Liver (tissue), 9 donors: ENCODE data around the gene MEIS2. TPM values are rescaled to one million over a fixed set of nuclear protein-coding genes. Genes with fewer than 3 reads are reported as not detected.

Experiments
- DNase-seq: peaks from one replicate; pipeline ENCODE4 v3.0.0-alpha.2; 2017; ENCODE audit warnings: low spot score
- H3K27ac ChIP-seq, 2 donors: one replicate each; pipeline ENCODE4 v1.7.0; 2013; ENCODE audit warnings: inconsistent platforms in 2 of 2, low read length in 2 of 2, control low read depth in 1 of 2, low read depth in 1 of 2, mild to moderate bottlenecking in 1 of 2
- H3K27me3 ChIP-seq, 4 donors: one replicate each; pipeline versions ENCODE4 v1.6.1 to v1.7.0; 2013; ENCODE audit warnings: low read length in 3 of 4, inconsistent platforms in 1 of 4, mild to moderate bottlenecking in 1 of 4, moderate library complexity in 1 of 4; ENCODE audit not compliant: control insufficient read depth in 4 of 4, insufficient read depth in 4 of 4
- H3K36me3 ChIP-seq, 4 donors: one replicate each; pipeline versions ENCODE4 v1.6.1 to v1.7.0; 2013; ENCODE audit warnings: low read length in 3 of 4, mild to moderate bottlenecking in 3 of 4, low read depth in 1 of 4, moderate library complexity in 1 of 4; ENCODE audit not compliant: control insufficient read depth in 4 of 4, insufficient read depth in 3 of 4
- H3K4me1 ChIP-seq, 4 donors: one replicate each; pipeline versions ENCODE4 v1.6.1 to v1.7.0; 2013; ENCODE audit warnings: low read length in 3 of 4, mild to moderate bottlenecking in 3 of 4, moderate library complexity in 1 of 4; ENCODE audit not compliant: control insufficient read depth in 4 of 4, insufficient read depth in 4 of 4
- H3K4me3 ChIP-seq, 3 donors: one replicate each; pipeline versions ENCODE4 v1.6.1 to v1.7.0; 2013; ENCODE audit warnings: low read length in 3 of 3, control low read depth in 1 of 3, low read depth in 1 of 3, mild to moderate bottlenecking in 1 of 3
- H3K9ac ChIP-seq, 2 donors: one replicate each; pipeline ENCODE4 v1.7.0; 2013; ENCODE audit warnings: low read length in 2 of 2, mild to moderate bottlenecking in 2 of 2, moderate library complexity in 2 of 2, control low read depth in 1 of 2, low read depth in 1 of 2
- H3K9me3 ChIP-seq, 4 donors: one replicate each; pipeline versions ENCODE4 v1.6.1 to v1.7.0; 2013; ENCODE audit warnings: low read length in 3 of 4; ENCODE audit not compliant: control insufficient read depth in 4 of 4
- CTCF ChIP-seq: fragments of 150-350 bp; IDR thresholded peaks from 2 replicates; pipeline ENCODE4 v1.5.1; 2017; ENCODE audit warnings: improper control_type of control experiment, low read depth, low read length; ENCODE audit not compliant: missing input control
- EGR1 ChIP-seq, 2 donors: IDR thresholded peaks; 2 replicates each; pipeline ENCODE4 v1.6.1; 2016 to 2018; ENCODE audit warnings: antibody characterized with exemption in 2 of 2, low read depth in 2 of 2
- FOXA1 ChIP-seq: IDR thresholded peaks from 2 replicates; pipeline ENCODE4 v1.6.1; 2016; ENCODE audit warnings: antibody characterized with exemption
- FOXA2 ChIP-seq: IDR thresholded peaks from 2 replicates; pipeline ENCODE4 v1.6.1; 2016; ENCODE audit warnings: antibody characterized with exemption
- GABPA ChIP-seq, 2 donors: IDR thresholded peaks in 1 of 2; conservative IDR thresholded peaks in 1 of 2; 2 replicates each; pipeline ENCODE4 v1.6.1; 2016; ENCODE audit warnings: antibody characterized with exemption in 2 of 2, mild to moderate bottlenecking in 1 of 2, moderate library complexity in 1 of 2
- HNF4A ChIP-seq, 2 donors: conservative IDR thresholded peaks; 2 replicates each; pipeline ENCODE4 v1.6.1; 2016; ENCODE audit warnings: antibody characterized with exemption in 2 of 2, mild to moderate bottlenecking in 2 of 2
- NR2F2 ChIP-seq: IDR thresholded peaks from 2 replicates; pipeline ENCODE4 v1.6.1; 2016; ENCODE audit warnings: antibody characterized with exemption
- RAD21 ChIP-seq, 2 donors: IDR thresholded peaks; 2 replicates each; pipeline ENCODE4 v1.6.1; 2016; ENCODE audit warnings: antibody characterized with exemption in 2 of 2, mild to moderate bottlenecking in 2 of 2
- REST ChIP-seq: IDR thresholded peaks from 2 replicates; pipeline ENCODE4 v1.6.1; 2016; ENCODE audit warnings: antibody characterized with exemption, mild to moderate bottlenecking
- RXRA ChIP-seq, 2 donors: IDR thresholded peaks; 2 replicates each; pipeline ENCODE4 v1.6.1; 2017 to 2018; ENCODE audit warnings: antibody characterized with exemption in 2 of 2, mild to moderate bottlenecking in 1 of 2
- SP1 ChIP-seq: IDR thresholded peaks from 2 replicates; pipeline ENCODE4 v1.6.1; 2018; ENCODE audit warnings: antibody characterized with exemption, mild to moderate bottlenecking
- TAF1 ChIP-seq: conservative IDR thresholded peaks from 2 replicates; pipeline ENCODE4 v1.6.1; 2016; ENCODE audit warnings: antibody characterized with exemption, mild to moderate bottlenecking
- YY1 ChIP-seq: IDR thresholded peaks from 2 replicates; pipeline ENCODE4 v1.6.1; 2016; ENCODE audit warnings: antibody characterized with exemption, mild to moderate bottlenecking
- WGBS: extraction: QIAGEN DNeasy Blood & Tissue Kit; methylation state at CpG from one replicate; pipeline ENCODE4 v1.1.7; 2013; 5-methylcytosine and 5-hydroxymethylcytosine counted together
- polyA plus RNA-seq, 2 donors: library from polyadenylated mRNA; stranded (reverse) in 1 of 2; unstranded in 1 of 2; fragments of 200-250 nt in 1 of 2; fragments of >200 nt in 1 of 2; fragmentation: Nextera tagmentation in 1 of 2; extraction: Ambion mirVana in 1 of 2; gene quantifications; one replicate each; pipeline versions ENCODE4 v1.2.1 to v1.2.3, GENCODE V29; 2013 to 2015
- total RNA-seq, 2 donors: library from RNA; depleted of rRNA; stranded (reverse); fragments of >200 nt; gene quantifications; one replicate each; pipeline ENCODE4 v1.2.3, GENCODE V29; 2014
- TF ChIP-seq, protein P1 (sequence below): IDR thresholded peaks from 2 replicates; pipeline ENCODE4 v1.6.1; 2016; ENCODE audit warnings: antibody characterized with exemption
- TF ChIP-seq, protein P2 (sequence below): IDR thresholded peaks from 2 replicates; pipeline ENCODE4 v1.6.1; 2016; ENCODE audit warnings: antibody characterized with exemption
- TF ChIP-seq, protein P3 (sequence below): IDR thresholded peaks from 2 replicates; pipeline ENCODE4 v1.6.1; 2016; ENCODE audit warnings: antibody characterized with exemption
- donor health status: healthy.
- donor health status: healthy.
- donor health status: healthy.
- donor health status: healthy.
- donor health status: healthy.

Gene MEIS2
- total and polyA plus RNA-seq, 4 donors = 3.9 to 12.6 (median 7.6) TPM

DNA sequence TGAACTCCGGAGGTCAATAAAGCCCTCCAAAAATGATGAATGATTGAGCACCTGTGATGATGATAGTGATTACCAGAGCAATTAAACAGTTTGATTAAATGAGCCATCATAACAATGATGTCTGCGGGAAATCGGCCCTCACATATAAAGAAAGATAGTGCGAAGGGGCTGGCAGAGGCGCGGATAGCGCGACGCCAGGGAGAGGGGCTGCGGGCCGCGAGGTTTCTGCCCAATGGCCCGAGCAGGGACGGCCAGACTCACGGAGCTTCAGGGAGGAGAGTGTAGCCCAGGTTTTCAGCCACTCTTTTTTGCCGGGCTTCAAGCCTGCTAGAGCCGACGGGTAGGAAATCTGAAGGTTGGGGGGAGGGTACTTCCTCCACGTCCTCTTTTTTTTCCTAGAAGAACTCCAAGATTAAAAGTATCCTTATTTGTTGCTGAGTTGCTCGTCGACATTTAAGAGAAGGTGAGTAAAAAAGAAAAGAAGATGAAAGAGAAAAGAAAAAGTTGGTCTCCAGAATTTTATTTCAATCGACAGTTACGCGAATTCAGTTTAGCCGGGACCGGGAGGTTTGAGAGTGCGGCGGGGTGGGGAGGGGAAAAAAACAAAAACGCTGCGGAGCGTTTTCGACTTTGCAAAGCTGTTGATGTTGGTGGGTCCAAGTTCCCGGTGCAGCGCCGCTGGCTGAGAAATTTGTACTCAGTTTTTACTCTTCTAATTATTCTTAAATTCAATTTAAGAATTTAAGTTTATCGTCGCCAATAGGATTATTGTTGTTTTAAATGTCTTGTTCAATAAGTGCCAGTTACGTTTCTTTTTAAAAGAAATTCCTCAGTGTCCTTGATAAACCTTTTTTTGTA is 2.2 kb upstream of the MEIS2 start (continued):
- no peak for TF ChIP-seq CTCF
- TF ChIP-seq NR2F2 = no peak
- TF ChIP-seq, protein P1, sequence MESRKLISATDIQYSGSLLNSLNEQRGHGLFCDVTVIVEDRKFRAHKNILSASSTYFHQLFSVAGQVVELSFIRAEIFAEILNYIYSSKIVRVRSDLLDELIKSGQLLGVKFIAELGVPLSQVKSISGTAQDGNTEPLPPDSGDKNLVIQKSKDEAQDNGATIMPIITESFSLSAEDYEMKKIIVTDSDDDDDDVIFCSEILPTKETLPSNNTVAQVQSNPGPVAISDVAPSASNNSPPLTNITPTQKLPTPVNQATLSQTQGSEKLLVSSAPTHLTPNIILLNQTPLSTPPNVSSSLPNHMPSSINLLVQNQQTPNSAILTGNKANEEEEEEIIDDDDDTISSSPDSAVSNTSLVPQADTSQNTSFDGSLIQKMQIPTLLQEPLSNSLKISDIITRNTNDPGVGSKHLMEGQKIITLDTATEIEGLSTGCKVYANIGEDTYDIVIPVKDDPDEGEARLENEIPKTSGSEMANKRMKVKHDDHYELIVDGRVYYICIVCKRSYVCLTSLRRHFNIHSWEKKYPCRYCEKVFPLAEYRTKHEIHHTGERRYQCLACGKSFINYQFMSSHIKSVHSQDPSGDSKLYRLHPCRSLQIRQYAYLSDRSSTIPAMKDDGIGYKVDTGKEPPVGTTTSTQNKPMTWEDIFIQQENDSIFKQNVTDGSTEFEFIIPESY = no peak

DNA sequence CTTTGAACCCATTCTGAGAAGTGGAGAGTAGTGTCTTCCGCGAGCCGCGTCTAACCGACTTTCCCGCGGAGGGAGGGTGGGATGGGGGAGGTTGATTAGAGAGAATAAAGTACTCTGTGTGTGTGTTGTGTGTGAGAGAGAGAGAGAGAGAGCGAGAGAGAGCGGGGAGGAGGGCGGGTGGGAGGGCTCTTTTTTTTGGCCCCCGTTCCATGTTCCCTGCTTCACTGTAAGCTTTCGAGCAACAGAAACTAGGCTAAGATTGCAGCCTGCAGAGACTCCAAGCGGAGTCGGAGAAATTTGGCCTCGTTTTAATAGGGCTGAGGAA is 1.6 kb upstream of the MEIS2 start:
- Histone ChIP-seq H3K4me3 (peak overlapping the region; percentile 65 to 91 (median 79)), H3K4me1 (peaks cover 0 to 9% (median 6%) of the 10 kb centered on the region in 4 donors), H3K27me3 (peaks cover 0 to 6% (median 3%) of the 10 kb centered on the region in 4 donors), H3K9ac (peak overlapping the region in 1 of 2 donors; percentile 60), H3K27ac (peak overlapping the region; percentile 81 to 97), H3K36me3 (no peaks in the 10 kb centered on the region), H3K9me3 (no peaks in the 10 kb centered on the region)
- no peak for DNase-seq
- TF ChIP-seq, protein P2, sequence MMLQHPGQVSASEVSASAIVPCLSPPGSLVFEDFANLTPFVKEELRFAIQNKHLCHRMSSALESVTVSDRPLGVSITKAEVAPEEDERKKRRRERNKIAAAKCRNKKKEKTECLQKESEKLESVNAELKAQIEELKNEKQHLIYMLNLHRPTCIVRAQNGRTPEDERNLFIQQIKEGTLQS = no peak
- no peak for TF ChIP-seq YY1
- no peak for TF ChIP-seq FOXA1
- TF ChIP-seq GABPA (IDR thresholded peaks at IDR 0.05 in 1 of 2, conservative IDR thresholded peaks at IDR 0.05 in 1 of 2) = no peak
- TF ChIP-seq NR2F2 = no peak
- no peak for TF ChIP-seq HNF4A (conservative IDR thresholded peaks at IDR 0.05)
- TF ChIP-seq, protein P3, sequence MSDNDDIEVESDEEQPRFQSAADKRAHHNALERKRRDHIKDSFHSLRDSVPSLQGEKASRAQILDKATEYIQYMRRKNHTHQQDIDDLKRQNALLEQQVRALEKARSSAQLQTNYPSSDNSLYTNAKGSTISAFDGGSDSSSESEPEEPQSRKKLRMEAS = no peak
- WGBS = 1% methylated on average over 15 of the region's 15 CpGs

DNA sequence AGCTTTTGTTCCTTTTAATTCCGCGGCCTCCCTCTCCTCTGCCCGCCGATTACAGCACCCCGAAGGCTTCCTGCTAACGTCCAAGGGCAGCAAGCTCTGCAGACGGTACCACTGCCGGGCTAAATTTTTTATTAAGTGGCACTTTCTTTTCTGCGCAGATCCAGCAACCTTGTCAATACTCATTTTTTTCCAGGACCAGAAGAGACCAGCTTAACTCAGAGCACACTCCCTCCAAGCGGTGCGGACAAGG is 542 bp upstream of the MEIS2 start:
- H3K9me3 ChIP-seq = no peaks in the 10 kb centered on the region
- WGBS = 1% methylated on average over 11 of the region's 11 CpGs
- H3K9ac ChIP-seq = peak overlapping the region; percentile 61 to 91
- no peaks in the 10 kb centered on the region for H3K36me3 ChIP-seq
- peak; percentile 46 for DNase-seq
- H3K4me1 ChIP-seq = peaks cover 0 to 9% (median 6%) of the 10 kb centered on the region in 4 donors
- H3K27ac ChIP-seq = peak overlapping the region; percentile 81 to 97
- peaks cover 0 to 5% (median 2%) of the 10 kb centered on the region in 4 donors for H3K27me3 ChIP-seq
- peak overlapping the region; percentile 65 to 91 (median 79) for H3K4me3 ChIP-seq
- TF ChIP-seq GABPA (IDR thresholded peaks at IDR 0.05 in 1 of 2, conservative IDR thresholded peaks at IDR 0.05 in 1 of 2) = no peak
- TF ChIP-seq EGR1 (IDR thresholded peaks at IDR 0.05; ENCODE audit: low read depth in 2 of 2) = no peak
- peak; percentile 22 for TF ChIP-seq YY1
- TF ChIP-seq NR2F2 = no peak
- no peak for TF ChIP-seq CTCF
- TF ChIP-seq HNF4A (conservative IDR thresholded peaks at IDR 0.05) = no peak
- TF ChIP-seq FOXA2 = no peak
- TF ChIP-seq TAF1 = peak; percentile 49
- TF ChIP-seq, protein P3 = no peak
- TF ChIP-seq RAD21 (IDR thresholded peaks at IDR 0.05) = peak in 1 of 2 donors; percentile 12
- no peak for TF ChIP-seq REST
- TF ChIP-seq SP1 = no peak
- TF ChIP-seq RXRA (IDR thresholded peaks at IDR 0.05) = no peak
